Spleen (tissue), 11 donors: ENCODE measurements around the gene RFC4. TPM values are rescaled to one million over a fixed set of nuclear protein-coding genes. Genes with fewer than 3 reads are reported as not detected.

ENCODE experiments used
- DNase-seq: peaks from one replicate; pipeline ENCODE4 v3.0.0-alpha.2; 2020
- H3K27ac ChIP-seq, 8 donors: fragments of 200-600 bp; sonication (generic) in 7 of 8; 1 replicate in 4 of 8; 2 replicates in 4 of 8; pipeline versions ENCODE4 v1.5.0 to v1.8.0; 2016 to 2021; ENCODE audit warnings: inconsistent platforms in 4 of 8, mild to moderate bottlenecking in 4 of 8, moderate library complexity in 1 of 8
- H3K27me3 ChIP-seq, 7 donors: fragments of 200-600 bp; sonication (generic) in 6 of 7; replicated peaks in 1 of 7; 1 replicate in 4 of 7; 2 replicates in 3 of 7; pipeline versions ENCODE4 v1.5.0 to v1.8.0; 2016 to 2021; ENCODE audit warnings: inconsistent platforms in 3 of 7, mild to moderate bottlenecking in 1 of 7
- H3K36me3 ChIP-seq, 6 donors: fragments of 200-600 bp; sonication (generic) in 5 of 6; 1 replicate in 4 of 6; 2 replicates in 2 of 6; pipeline versions ENCODE4 v1.5.0 to v1.8.0; 2016 to 2021; ENCODE audit warnings: inconsistent platforms in 2 of 6
- H3K4me1 ChIP-seq, 6 donors: fragments of 200-600 bp; sonication (generic) in 5 of 6; 1 replicate in 3 of 6; 2 replicates in 3 of 6; pipeline versions ENCODE4 v1.5.0 to v1.8.0; 2016 to 2021; ENCODE audit warnings: inconsistent platforms in 3 of 6
- H3K4me3 ChIP-seq, 8 donors: fragments of 200-600 bp; sonication (generic) in 7 of 8; 1 replicate in 4 of 8; 2 replicates in 4 of 8; pipeline versions ENCODE4 v1.5.0 to v1.8.0; 2016 to 2021; ENCODE audit warnings: inconsistent platforms in 4 of 8, mild to moderate bottlenecking in 4 of 8, moderate library complexity in 2 of 8
- H3K9me3 ChIP-seq, 8 donors: fragments of 200-600 bp; sonication (generic) in 7 of 8; 1 replicate in 4 of 8; 2 replicates in 4 of 8; pipeline versions ENCODE4 v1.5.0 to v1.8.0; 2016 to 2021; ENCODE audit warnings: inconsistent platforms in 4 of 8
- CTCF ChIP-seq, 11 experiments: fragments of 200-600 bp in 7 of 11; fragments of 450-650 bp in 4 of 11; sonication (generic) in 4 of 11; IDR thresholded peaks in 8 of 11; conservative IDR thresholded peaks in 3 of 11; 1 replicate in 7 of 11; 2 replicates in 4 of 11; pipeline versions ENCODE4 v1.4.0 to v1.8.0; 2016 to 2021; ENCODE audit warnings: antibody characterized with exemption in 11 of 11, inconsistent platforms in 4 of 11, mild to moderate bottlenecking in 1 of 11
- POLR2A ChIP-seq, 3 donors: fragments of 450-650 bp; IDR thresholded peaks; one replicate each; pipeline ENCODE4 v1.5.1; 2017; ENCODE audit warnings: antibody characterized with exemption in 3 of 3, mild to moderate bottlenecking in 1 of 3
- POLR2AphosphoS5 ChIP-seq, 3 donors: sonication (generic); formaldehyde crosslinking; IDR thresholded peaks; one replicate each; pipeline ENCODE4 v1.5.1; 2017; ENCODE audit warnings: antibody characterized with exemption in 3 of 3
- WGBS, 5 donors: extraction: QIAGEN DNeasy Blood & Tissue Kit in 3 of 5; methylation state at CpG; one replicate each; pipeline versions ENCODE4 v1.1.5 to v1.1.7; 2013 to 2018; 5-methylcytosine and 5-hydroxymethylcytosine counted together
- intact Hi-C: fragments of 100-400 bp; cut with DNase I; formaldehyde crosslinking; loops from one replicate; pipeline ENCODE4 v1.15.0; 2023; ENCODE audit warnings: low total_unique reads
- microRNA-seq, 3 donors: library from miRNA; unstranded; fragments of <30 nt; microRNA quantifications; one replicate each; pipeline versions ENCODE4 to v1.1.0, GENCODE V29; 2019 to 2020
- polyA plus RNA-seq, 3 donors: library from polyadenylated mRNA; stranded (reverse); fragments of 200-250 nt; gene quantifications; one replicate each; pipeline ENCODE4 v1.2.1, GENCODE V29; 2013
- small RNA-seq, 4 donors: library from RNA; depleted of rRNA; stranded (forward); fragments of <200 nt; gene quantifications; one replicate each; pipeline ENCODE3, GENCODE V24; 2016
- total RNA-seq, 7 donors: library from RNA; depleted of rRNA in 3 of 7; stranded (reverse); fragments of >200 nt in 3 of 7; fragmentation: NEBNext Ultra II Directional in 4 of 7; extraction: Animal tissue kit (Norgen Biotek cat#: 25700) in 4 of 7; gene quantifications; one replicate each; pipeline versions ENCODE4 v1.1.0 to v1.2.1, GENCODE V29; 2016 to 2021
- donor health status: healthy with polysubstance abuse.
- donor health status: DM: no; HTN: no; CAD: no; lungs with moderate emphysema.
- donor health status: DM: no; HTN: no; CAD: no.
- donor health status: Bipolar disorder and iron deficiency.
- donor health status: healthy.
- donor health status: DM: no; HTN: no; CAD: no.
- donor health status: DM: yes; HTN: yes; CAD: no.

Gene RFC4
- total and polyA plus RNA-seq, 10 donors, result 14.4 to 27.2 (median 18.4) TPM

DNA sequence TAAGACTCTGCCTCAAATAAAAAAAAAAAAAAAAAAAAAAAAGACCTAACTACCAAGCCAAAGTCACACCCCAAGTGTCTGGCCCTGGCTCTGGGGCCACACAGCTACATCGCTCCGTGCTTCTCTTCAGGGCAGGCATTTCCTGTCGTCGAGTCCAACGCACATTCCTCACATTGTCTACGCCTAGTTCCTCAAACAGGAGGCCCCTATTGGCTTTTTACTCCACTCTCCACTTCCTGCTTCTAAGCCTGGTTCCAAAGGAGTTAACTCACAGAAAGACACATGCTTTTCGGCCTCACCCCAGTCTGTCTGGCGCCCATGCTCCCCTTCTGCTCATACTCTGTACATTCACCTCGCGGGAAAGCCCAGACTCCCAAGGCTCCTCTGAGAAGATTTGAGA is 60.3 kb downstream of the RFC4 start:
- WGBS, 5 donors, result 23 to 29% (median 24%) methylated on average over 9 to 10 of the region's 10 CpGs
- Histone ChIP-seq H3K9me3 (no peaks in the 10 kb centered on the region), H3K4me3 (no peak overlapping the region), H3K27ac (no peak overlapping the region), H3K4me1 (no peaks in the 10 kb centered on the region), H3K36me3 (no peaks in the 10 kb centered on the region), H3K27me3 (no peaks in the 10 kb centered on the region)
- no peak for DNase-seq
- intact Hi-C loops, result no loop called here
- TF ChIP-seq POLR2AphosphoS5 (IDR thresholded peaks at IDR 0.05) (no peak), POLR2A (IDR thresholded peaks at IDR 0.05) (no peak), CTCF (IDR thresholded peaks at IDR 0.05 in 8 of 11, conservative IDR thresholded peaks at IDR 0.05 in 3 of 11) (no peak)

DNA sequence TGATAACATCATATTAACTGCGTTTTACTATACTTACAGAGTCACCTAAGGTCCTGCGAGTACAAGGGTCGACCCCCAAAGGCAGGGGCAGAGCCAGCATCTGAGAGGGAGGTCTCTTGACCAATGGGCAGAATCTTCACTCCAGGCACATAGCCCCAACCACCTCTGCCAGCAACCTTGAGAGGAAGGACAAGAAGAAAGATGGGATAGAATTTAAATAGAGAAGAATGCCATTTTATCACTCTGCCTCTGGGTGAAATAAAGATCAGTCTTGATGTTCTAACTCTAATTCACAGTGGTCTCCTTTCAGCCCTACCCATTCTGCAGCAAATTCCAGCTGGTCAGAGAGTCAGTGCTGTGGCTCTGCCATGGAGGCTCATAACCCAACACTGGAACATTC is 62.6 kb downstream of the RFC4 start:
- H3K27me3 ChIP-seq, result no peaks in the 10 kb centered on the region

DNA sequence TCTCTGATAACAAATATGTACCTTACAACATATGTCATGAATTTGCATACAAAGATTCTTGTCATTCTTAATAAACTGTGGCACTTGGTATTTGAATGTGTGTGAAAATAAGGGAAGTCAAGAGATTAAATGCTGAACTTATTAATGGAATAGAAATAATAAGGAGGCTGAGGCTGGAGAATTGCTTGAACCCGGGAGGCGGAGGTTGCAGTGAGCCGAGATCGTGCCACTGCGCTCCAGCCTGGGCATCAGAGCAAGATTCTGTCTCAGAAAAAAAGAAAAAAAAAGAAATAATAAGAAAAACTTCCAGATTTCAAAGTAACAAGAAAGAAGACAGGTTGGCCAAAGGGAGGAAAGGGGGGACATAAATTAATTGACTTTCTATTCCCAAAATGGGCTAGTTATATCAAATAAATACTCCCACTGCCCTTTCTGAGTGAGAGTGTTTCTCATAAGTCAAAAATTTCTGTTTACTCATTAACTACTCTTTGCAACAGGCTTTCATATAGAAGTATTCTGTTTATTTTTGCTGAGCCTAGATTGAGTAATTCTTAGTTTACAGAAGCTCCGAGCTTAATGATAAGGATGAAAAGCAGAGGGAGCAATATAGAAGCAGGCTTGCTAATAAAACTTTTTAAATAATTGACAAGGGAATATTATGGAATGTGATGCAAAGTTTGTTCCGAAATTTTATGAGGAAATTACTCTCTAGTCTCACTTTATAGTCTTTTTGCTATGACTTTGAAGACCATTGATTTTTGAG is 63.5 kb downstream of the RFC4 start:
- DNase-seq, result no peak
- TF ChIP-seq CTCF (IDR thresholded peaks at IDR 0.05 in 8 of 11, conservative IDR thresholded peaks at IDR 0.05 in 3 of 11) (no peak), POLR2AphosphoS5 (IDR thresholded peaks at IDR 0.05) (no peak), POLR2A (IDR thresholded peaks at IDR 0.05) (no peak)
- 84 to 94% (median 89%) methylated on average over 7 of the region's 7 CpGs for WGBS, 5 donors

More for the DNA sequence above, 62.6 kb downstream of the RFC4 start:
- WGBS, 5 donors, result 74 to 86% (median 82%) methylated on average over 3 of the region's 3 CpGs
- Histone ChIP-seq H3K36me3 (no peaks in the 10 kb centered on the region), H3K9me3 (no peaks in the 10 kb centered on the region), H3K4me1 (no peaks in the 10 kb centered on the region), H3K27ac (no peak overlapping the region), H3K4me3 (no peak overlapping the region)
- DNase-seq, result no peak
- intact Hi-C loops, result no loop called here
- no peak for TF ChIP-seq CTCF (IDR thresholded peaks at IDR 0.05 in 8 of 11, conservative IDR thresholded peaks at IDR 0.05 in 3 of 11)
- TF ChIP-seq POLR2AphosphoS5 (IDR thresholded peaks at IDR 0.05), result no peak
- no peak for TF ChIP-seq POLR2A (IDR thresholded peaks at IDR 0.05)

More for the DNA sequence above, 63.5 kb downstream of the RFC4 start:
- Histone ChIP-seq H3K4me3 (no peak overlapping the region), H3K4me1 (no peaks in the 10 kb centered on the region), H3K36me3 (no peaks in the 10 kb centered on the region), H3K27me3 (no peaks in the 10 kb centered on the region), H3K9me3 (no peaks in the 10 kb centered on the region), H3K27ac (no peak overlapping the region)
- intact Hi-C loops, result no loop called here

Small RNAs within 50 kb of the gene (microRNA-seq; reads per million reads assigned to microRNA genes)
- gene MIR1248, result 10.1 to 25.6 (median 20.6) reads per million in 3 donors

Small RNAs within 50 kb of the gene (small RNA-seq; reads per million reads assigned to genes)
- gene RF00092 (0 reads per million in 4 donors), gene RNU6-1105P (0 reads per million in 4 donors), gene SNORA4 (0 reads per million in 4 donors), gene SNORA63 (0 reads per million in 4 donors), gene SNORA81 (0 reads per million in 4 donors), gene SNORD2 (0 reads per million in 4 donors)

Other genes starting within 250 kb of the RFC4 start
- 10 to 100 TPM in 6 of 7 donors, 1 to 10 TPM in 1; 9.8 to 22.1 (median 14.4) TPM for gene TBCCD1, start 239.1 kb downstream of the RFC4 start, total RNA-seq
- gene TBCCD1, start 239.1 kb downstream of the RFC4 start, polyA plus RNA-seq, result 1 to 10 TPM; 3.7 to 5.1 (median 3.9) TPM
- gene DNAJB11, start 235.8 kb downstream of the RFC4 start, total RNA-seq, result 10 to 100 TPM; 33.0 to 98.2 (median 48.6) TPM
- gene DNAJB11, start 235.8 kb downstream of the RFC4 start, polyA plus RNA-seq, result 10 to 100 TPM; 27.5 to 29.1 (median 27.8) TPM
- under 1 TPM in 1 of 7 donors, not detected in 6; 0.30 TPM for gene AHSG, start 193.4 kb downstream of the RFC4 start, total RNA-seq
- gene AHSG, start 193.4 kb downstream of the RFC4 start, polyA plus RNA-seq, result not detected
- not detected for gene FETUB, start 166.1 kb downstream of the RFC4 start, total RNA-seq
- not detected for gene FETUB, start 166.1 kb downstream of the RFC4 start, polyA plus RNA-seq
- not detected for gene HRG, start 140.5 kb downstream of the RFC4 start, total RNA-seq
- not detected for gene HRG, start 140.5 kb downstream of the RFC4 start, polyA plus RNA-seq
- under 1 TPM in 1 of 7 donors, not detected in 6; 0.36 TPM for gene KNG1, start 89.1 kb downstream of the RFC4 start, total RNA-seq
- not detected for gene KNG1, start 89.1 kb downstream of the RFC4 start, polyA plus RNA-seq
- 100 to 1,000 TPM; 255 to 512 (median 355) TPM for gene EIF4A2, start 22.9 kb downstream of the RFC4 start, total RNA-seq
- gene EIF4A2, start 22.9 kb downstream of the RFC4 start, polyA plus RNA-seq, result 100 to 1,000 TPM; 354 to 397 (median 381) TPM
- gene ADIPOQ, start 36.2 kb upstream of the RFC4 start, total RNA-seq, result under 1 TPM in 1 of 7 donors, not detected in 6; 0.17 TPM
- gene ADIPOQ, start 36.2 kb upstream of the RFC4 start, polyA plus RNA-seq, result under 1 TPM in 2 of 3 donors, not detected in 1; 0.11 to 0.12 TPM
- 100 to 1,000 TPM; 160 to 247 (median 211) TPM for gene ST6GAL1, start 124.0 kb upstream of the RFC4 start, total RNA-seq
- 10 to 100 TPM; 46.7 to 67.5 (median 59.3) TPM for gene ST6GAL1, start 124.0 kb upstream of the RFC4 start, polyA plus RNA-seq